Measurements from ENCODE around the gene ANO1. TPM values are rescaled to one million over a fixed set of nuclear protein-coding genes. Genes with fewer than 3 reads are reported as not detected.

The ANO1 gene
- 0.09 and 0.47 TPM in 2 replicates for total RNA-seq

GRCh38 chr11:70078095-70078780 lies at the start of gene ANO1:
TSS of gene ANO1 (plus strand) at chr11:70078317. CDS start at chr11:70078607, 290 bp downstream.

GRCh38 chr11:70202920-70203750 lies 125.0 kb downstream of the ANO1 start, which contains the start of gene FADD:
TSS of gene FADD (plus strand) at chr11:70203296. CDS start at chr11:70203460, 164 bp downstream.

Other genes with a start within 250 kb of the ANO1 start
- 54.2 and 55.0 TPM in 2 replicates for gene FADD, start 125.0 kb downstream of the ANO1 start, total RNA-seq
- gene PPFIA1, start 192.4 kb downstream of the ANO1 start, total RNA-seq, result 26.8 and 39.7 TPM in 2 replicates